ENCODE data around the gene MYCBP2.

DNA sequence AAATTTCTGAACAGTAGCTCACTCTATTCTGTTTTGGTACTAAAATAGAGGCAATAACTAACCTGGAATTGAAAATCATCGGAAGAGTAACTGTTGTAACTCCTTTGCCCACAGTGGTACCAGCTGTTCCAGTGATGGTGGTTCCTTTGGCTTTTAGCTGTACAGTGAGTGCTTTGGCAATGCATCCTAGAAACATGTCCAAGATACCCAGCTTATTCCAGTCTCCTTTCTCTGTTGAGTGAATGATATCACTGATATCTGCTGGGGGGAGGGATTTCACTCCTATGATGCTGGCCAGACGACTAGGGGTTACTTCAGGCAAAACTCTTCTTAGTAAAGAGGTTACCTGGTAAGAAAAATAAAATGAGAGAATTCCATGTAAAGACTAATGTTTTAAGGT lies 259.4 kb downstream of the MYCBP2 start:
- TF ChIP-seq, protein P1, sequence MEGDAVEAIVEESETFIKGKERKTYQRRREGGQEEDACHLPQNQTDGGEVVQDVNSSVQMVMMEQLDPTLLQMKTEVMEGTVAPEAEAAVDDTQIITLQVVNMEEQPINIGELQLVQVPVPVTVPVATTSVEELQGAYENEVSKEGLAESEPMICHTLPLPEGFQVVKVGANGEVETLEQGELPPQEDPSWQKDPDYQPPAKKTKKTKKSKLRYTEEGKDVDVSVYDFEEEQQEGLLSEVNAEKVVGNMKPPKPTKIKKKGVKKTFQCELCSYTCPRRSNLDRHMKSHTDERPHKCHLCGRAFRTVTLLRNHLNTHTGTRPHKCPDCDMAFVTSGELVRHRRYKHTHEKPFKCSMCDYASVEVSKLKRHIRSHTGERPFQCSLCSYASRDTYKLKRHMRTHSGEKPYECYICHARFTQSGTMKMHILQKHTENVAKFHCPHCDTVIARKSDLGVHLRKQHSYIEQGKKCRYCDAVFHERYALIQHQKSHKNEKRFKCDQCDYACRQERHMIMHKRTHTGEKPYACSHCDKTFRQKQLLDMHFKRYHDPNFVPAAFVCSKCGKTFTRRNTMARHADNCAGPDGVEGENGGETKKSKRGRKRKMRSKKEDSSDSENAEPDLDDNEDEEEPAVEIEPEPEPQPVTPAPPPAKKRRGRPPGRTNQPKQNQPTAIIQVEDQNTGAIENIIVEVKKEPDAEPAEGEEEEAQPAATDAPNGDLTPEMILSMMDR (IDR thresholded peaks at IDR 0.05), result no peak
- TF ChIP-seq, protein P2, sequence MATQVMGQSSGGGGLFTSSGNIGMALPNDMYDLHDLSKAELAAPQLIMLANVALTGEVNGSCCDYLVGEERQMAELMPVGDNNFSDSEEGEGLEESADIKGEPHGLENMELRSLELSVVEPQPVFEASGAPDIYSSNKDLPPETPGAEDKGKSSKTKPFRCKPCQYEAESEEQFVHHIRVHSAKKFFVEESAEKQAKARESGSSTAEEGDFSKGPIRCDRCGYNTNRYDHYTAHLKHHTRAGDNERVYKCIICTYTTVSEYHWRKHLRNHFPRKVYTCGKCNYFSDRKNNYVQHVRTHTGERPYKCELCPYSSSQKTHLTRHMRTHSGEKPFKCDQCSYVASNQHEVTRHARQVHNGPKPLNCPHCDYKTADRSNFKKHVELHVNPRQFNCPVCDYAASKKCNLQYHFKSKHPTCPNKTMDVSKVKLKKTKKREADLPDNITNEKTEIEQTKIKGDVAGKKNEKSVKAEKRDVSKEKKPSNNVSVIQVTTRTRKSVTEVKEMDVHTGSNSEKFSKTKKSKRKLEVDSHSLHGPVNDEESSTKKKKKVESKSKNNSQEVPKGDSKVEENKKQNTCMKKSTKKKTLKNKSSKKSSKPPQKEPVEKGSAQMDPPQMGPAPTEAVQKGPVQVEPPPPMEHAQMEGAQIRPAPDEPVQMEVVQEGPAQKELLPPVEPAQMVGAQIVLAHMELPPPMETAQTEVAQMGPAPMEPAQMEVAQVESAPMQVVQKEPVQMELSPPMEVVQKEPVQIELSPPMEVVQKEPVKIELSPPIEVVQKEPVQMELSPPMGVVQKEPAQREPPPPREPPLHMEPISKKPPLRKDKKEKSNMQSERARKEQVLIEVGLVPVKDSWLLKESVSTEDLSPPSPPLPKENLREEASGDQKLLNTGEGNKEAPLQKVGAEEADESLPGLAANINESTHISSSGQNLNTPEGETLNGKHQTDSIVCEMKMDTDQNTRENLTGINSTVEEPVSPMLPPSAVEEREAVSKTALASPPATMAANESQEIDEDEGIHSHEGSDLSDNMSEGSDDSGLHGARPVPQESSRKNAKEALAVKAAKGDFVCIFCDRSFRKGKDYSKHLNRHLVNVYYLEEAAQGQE (IDR thresholded peaks at IDR 0.05), result no peak
- TF ChIP-seq POLR2AphosphoS2 (conservative IDR thresholded peaks at IDR 0.05; ENCODE audit: low read length) (no peak), POLR2A (IDR thresholded peaks at IDR 0.05; ENCODE audit: low read length) (no peak), MAZ (IDR thresholded peaks at IDR 0.05; ENCODE audit: borderline replicate concordance, low read depth, low read length) (no peak), JUN (IDR thresholded peaks at IDR 0.05) (no peak), HDAC2 (IDR thresholded peaks at IDR 0.05) (no peak), FOXS1 (CRISPR knock-in tag; IDR thresholded peaks at IDR 0.05) (no peak), SMC3 (IDR thresholded peaks at IDR 0.05) (no peak), JUNB (IDR thresholded peaks at IDR 0.05) (no peak), MAFK (IDR thresholded peaks at IDR 0.05; ENCODE audit: partially characterized antibody) (no peak), ESRRA (IDR thresholded peaks at IDR 0.05; ENCODE audit: borderline replicate concordance, low read length) (no peak), MYC (IDR thresholded peaks at IDR 0.05; ENCODE audit: borderline replicate concordance, low read length) (no peak)
- TF ChIP-seq, protein P3, sequence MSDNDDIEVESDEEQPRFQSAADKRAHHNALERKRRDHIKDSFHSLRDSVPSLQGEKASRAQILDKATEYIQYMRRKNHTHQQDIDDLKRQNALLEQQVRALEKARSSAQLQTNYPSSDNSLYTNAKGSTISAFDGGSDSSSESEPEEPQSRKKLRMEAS (IDR thresholded peaks at IDR 0.05), result no peak
